ENCODE results near the gene ARVCF. TPM values are rescaled to one million over a fixed set of nuclear protein-coding genes. Genes with fewer than 3 reads are reported as not detected.

Gene ARVCF
- total and polyA plus RNA-seq, 4 donors = 15.4 to 102 (median 62.1) TPM

GRCh38 chr22:20043057-20043996, 26.7 kb upstream of the ARVCF start:
- Histone ChIP-seq H3K36me3 (ENCODE audit: control insufficient read depth in 1 of 2, insufficient read depth in 2 of 2, low read length in 1 of 2) (peaks cover 0 to 2% of the 10 kb centered on the region in 2 donors), H3K9me3 (ENCODE audit: control insufficient read depth, low read length) (no peaks in the 10 kb centered on the region), H3K4me1 (ENCODE audit: control insufficient read depth in 1 of 2, insufficient read depth in 2 of 2, low read length in 2 of 2) (no peaks in the 10 kb centered on the region), H3K4me3 (ENCODE audit: low read length in 2 of 2) (no peak overlapping the region), H3K27me3 (ENCODE audit: control insufficient read depth in 1 of 2, insufficient read depth in 2 of 2, low read length in 1 of 2) (no peaks in the 10 kb centered on the region), H3K27ac (ENCODE audit: low read depth in 1 of 2, low read length in 2 of 2) (no peak overlapping the region)
- WGBS, 2 donors = 90 to 91% methylated on average over 26 of the region's 26 CpGs
- intact Hi-C loops (cut with DNase I) = no loop called here
- DNase-seq (no peak), ATAC-seq (ENCODE audit: low FRiP score) (no peak)

- H3K4me1 ChIP-seq (ENCODE audit: control insufficient read depth in 1 of 2, insufficient read depth in 2 of 2, low read length in 2 of 2) = no peaks in the 10 kb centered on the region
- ATAC-seq (ENCODE audit: low FRiP score) = peak; percentile 39
- no peak overlapping the region for H3K27ac ChIP-seq (ENCODE audit: low read depth in 1 of 2, low read length in 2 of 2)
- no peaks in the 10 kb centered on the region for H3K9me3 ChIP-seq (ENCODE audit: control insufficient read depth, low read length)
- H3K4me3 ChIP-seq (ENCODE audit: low read length in 2 of 2) = no peak overlapping the region
- H3K27me3 ChIP-seq (ENCODE audit: control insufficient read depth in 1 of 2, insufficient read depth in 2 of 2, low read length in 1 of 2) = no peaks in the 10 kb centered on the region
- WGBS, 2 donors = 92 to 96% methylated on average over 6 to 7 of the region's 7 CpGs
- peaks cover 0 to 5% of the 10 kb centered on the region in 2 donors for H3K36me3 ChIP-seq (ENCODE audit: control insufficient read depth in 1 of 2, insufficient read depth in 2 of 2, low read length in 1 of 2)
- DNase-seq = no peak
- intact Hi-C loops (cut with DNase I) = no loop called here
Observed at GRCh38 chr22:20040327-20041200, 23.9 kb upstream of the ARVCF start.

- H3K9me3 ChIP-seq (ENCODE audit: control insufficient read depth, low read length) = no peaks in the 10 kb centered on the region
- H3K36me3 ChIP-seq (ENCODE audit: control insufficient read depth in 1 of 2, insufficient read depth in 2 of 2, low read length in 1 of 2) = peaks cover 0 to 5% of the 10 kb centered on the region in 2 donors
- no peak overlapping the region for H3K27ac ChIP-seq (ENCODE audit: low read depth in 1 of 2, low read length in 2 of 2)
- H3K27me3 ChIP-seq (ENCODE audit: control insufficient read depth in 1 of 2, insufficient read depth in 2 of 2, low read length in 1 of 2) = no peaks in the 10 kb centered on the region
- WGBS, 2 donors = 88 to 91% methylated on average over 9 of the region's 9 CpGs
- ATAC-seq (ENCODE audit: low FRiP score) (no peak), DNase-seq (no peak)
- H3K4me1 ChIP-seq (ENCODE audit: control insufficient read depth in 1 of 2, insufficient read depth in 2 of 2, low read length in 2 of 2) = no peaks in the 10 kb centered on the region
- intact Hi-C loops (cut with DNase I) = no loop called here
- no peak overlapping the region for H3K4me3 ChIP-seq (ENCODE audit: low read length in 2 of 2)
Observed at GRCh38 chr22:20039683-20040325, 23.2 kb upstream of the ARVCF start.

- Histone ChIP-seq H3K27ac (ENCODE audit: low read depth in 1 of 2, low read length in 2 of 2) (no peak overlapping the region), H3K9me3 (ENCODE audit: control insufficient read depth, low read length) (no peaks in the 10 kb centered on the region), H3K4me3 (ENCODE audit: low read length in 2 of 2) (no peak overlapping the region), H3K4me1 (ENCODE audit: control insufficient read depth in 1 of 2, insufficient read depth in 2 of 2, low read length in 2 of 2) (no peaks in the 10 kb centered on the region), H3K27me3 (ENCODE audit: control insufficient read depth in 1 of 2, insufficient read depth in 2 of 2, low read length in 1 of 2) (no peaks in the 10 kb centered on the region), H3K36me3 (ENCODE audit: control insufficient read depth in 1 of 2, insufficient read depth in 2 of 2, low read length in 1 of 2) (peaks cover 0 to 5% of the 10 kb centered on the region in 2 donors)
- WGBS, 2 donors = 81 to 87% methylated on average over 7 of the region's 7 CpGs
- intact Hi-C loops (cut with DNase I) = no loop called here
- ATAC-seq (ENCODE audit: low FRiP score) (no peak), DNase-seq (no peak)
Observed at GRCh38 chr22:20038574-20038973, 22.0 kb upstream of the ARVCF start.

GRCh38 chr22:20037419-20037818, 20.8 kb upstream of the ARVCF start:
- no peaks in the 10 kb centered on the region for H3K27me3 ChIP-seq (ENCODE audit: control insufficient read depth in 1 of 2, insufficient read depth in 2 of 2, low read length in 1 of 2)
- no peak for DNase-seq
- no peak overlapping the region for H3K27ac ChIP-seq (ENCODE audit: low read depth in 1 of 2, low read length in 2 of 2)
- no peak overlapping the region for H3K4me3 ChIP-seq (ENCODE audit: low read length in 2 of 2)
- intact Hi-C loops (cut with DNase I) = no loop called here
- peaks cover 0 to 3% of the 10 kb centered on the region in 2 donors for H3K36me3 ChIP-seq (ENCODE audit: control insufficient read depth in 1 of 2, insufficient read depth in 2 of 2, low read length in 1 of 2)
- H3K9me3 ChIP-seq (ENCODE audit: control insufficient read depth, low read length) = no peaks in the 10 kb centered on the region
- 90% methylated on average over 3 of the region's 3 CpGs for WGBS, 2 donors
- ATAC-seq (ENCODE audit: low FRiP score) = no peak
- no peaks in the 10 kb centered on the region for H3K4me1 ChIP-seq (ENCODE audit: control insufficient read depth in 1 of 2, insufficient read depth in 2 of 2, low read length in 2 of 2)

GRCh38 chr22:20036535-20037392, 20.1 kb upstream of the ARVCF start:
- Histone ChIP-seq H3K4me3 (ENCODE audit: low read length in 2 of 2) (no peak overlapping the region), H3K36me3 (ENCODE audit: control insufficient read depth in 1 of 2, insufficient read depth in 2 of 2, low read length in 1 of 2) (peaks cover 0 to 3% of the 10 kb centered on the region in 2 donors), H3K27ac (ENCODE audit: low read depth in 1 of 2, low read length in 2 of 2) (no peak overlapping the region), H3K4me1 (ENCODE audit: control insufficient read depth in 1 of 2, insufficient read depth in 2 of 2, low read length in 2 of 2) (no peaks in the 10 kb centered on the region), H3K9me3 (ENCODE audit: control insufficient read depth, low read length) (no peaks in the 10 kb centered on the region), H3K27me3 (ENCODE audit: control insufficient read depth in 1 of 2, insufficient read depth in 2 of 2, low read length in 1 of 2) (no peaks in the 10 kb centered on the region)
- no peak for ATAC-seq (ENCODE audit: low FRiP score)
- 95 to 96% methylated on average over 25 of the region's 25 CpGs for WGBS, 2 donors
- intact Hi-C loops (cut with DNase I) = no loop called here
- no peak for DNase-seq

- no peak for ATAC-seq (ENCODE audit: low FRiP score)
- H3K4me1 ChIP-seq (ENCODE audit: control insufficient read depth in 1 of 2, insufficient read depth in 2 of 2, low read length in 2 of 2) = no peaks in the 10 kb centered on the region
- intact Hi-C loops (cut with DNase I) = no loop called here
- 93 to 94% methylated on average over 10 of the region's 10 CpGs for WGBS, 2 donors
- H3K36me3 ChIP-seq (ENCODE audit: control insufficient read depth in 1 of 2, insufficient read depth in 2 of 2, low read length in 1 of 2) = peaks cover 0 to 3% of the 10 kb centered on the region in 2 donors
- no peak overlapping the region for H3K27ac ChIP-seq (ENCODE audit: low read depth in 1 of 2, low read length in 2 of 2)
- no peaks in the 10 kb centered on the region for H3K9me3 ChIP-seq (ENCODE audit: control insufficient read depth, low read length)
- no peak overlapping the region for H3K4me3 ChIP-seq (ENCODE audit: low read length in 2 of 2)
- no peak for DNase-seq
- H3K27me3 ChIP-seq (ENCODE audit: control insufficient read depth in 1 of 2, insufficient read depth in 2 of 2, low read length in 1 of 2) = no peaks in the 10 kb centered on the region
Observed at GRCh38 chr22:20036084-20036482, 19.5 kb upstream of the ARVCF start.
